Naive B cell (primary cell): Measurements from ENCODE around the gene ETS1. TPM values are rescaled to one million over a fixed set of nuclear protein-coding genes. Genes with fewer than 3 reads are reported as not detected.
A peak's percentile ranks its signal among the peaks of the same experiment; 100 is the strongest.

Source experiments
- ATAC-seq, 2 donors: fragments of 150-1000 bp; cut with Tn5 transposase; 2 replicates each; pipeline ENCODE4 v1.10.0; 2021; ENCODE audit warnings: low read depth in 2 of 2, mild to moderate bottlenecking in 2 of 2, moderate library complexity in 2 of 2
- DNase-seq: peaks from one replicate; pipeline ENCODE4 v3.0.0; 2022
- H3K27ac Mint-ChIP-seq, 6 donors: one replicate each; pipeline ENCODE4 v1.8.0; 2020 to 2022; ENCODE audit warnings: mild to moderate bottlenecking in 6 of 6, mixed read lengths in 6 of 6, moderate library complexity in 5 of 6, inconsistent platforms in 2 of 6
- H3K27me3 Mint-ChIP-seq, 3 donors: one replicate each; pipeline ENCODE4 v1.8.0; 2021 to 2022; ENCODE audit warnings: mixed read lengths in 3 of 3, mild to moderate bottlenecking in 1 of 3
- H3K36me3 Mint-ChIP-seq, 2 donors: one replicate each; pipeline ENCODE4 v1.8.0; 2020 to 2022; ENCODE audit warnings: mixed read lengths in 2 of 2, inconsistent platforms in 1 of 2, mild to moderate bottlenecking in 1 of 2
- H3K4me1 Mint-ChIP-seq, 3 donors: one replicate each; pipeline ENCODE4 v1.8.0; 2020 to 2022; ENCODE audit warnings: mixed read lengths in 3 of 3, inconsistent platforms in 1 of 3, mild to moderate bottlenecking in 1 of 3, moderate library complexity in 1 of 3
- H3K4me3 Mint-ChIP-seq, 8 donors: one replicate each; pipeline ENCODE4 v1.8.0; 2020 to 2022; ENCODE audit warnings: mild to moderate bottlenecking in 8 of 8, mixed read lengths in 8 of 8, moderate library complexity in 8 of 8, inconsistent platforms in 2 of 8
- H3K9me3 Mint-ChIP-seq, 7 donors: one replicate each; pipeline ENCODE4 v1.8.0; 2020 to 2022; ENCODE audit warnings: mixed read lengths in 7 of 7, mild to moderate bottlenecking in 5 of 7, inconsistent platforms in 2 of 7, moderate library complexity in 1 of 7
- polyA plus RNA-seq, 6 donors: library from polyadenylated mRNA; unstranded; fragments of 300-500 nt; fragmentation: Illumina TruSeq; gene quantifications; one replicate each; pipeline ENCODE4 v1.2.3, GENCODE V29; 2021; ENCODE audit warnings: low read depth in 6 of 6

ETS1 gene
- polyA plus RNA-seq, 6 donors from 2014 or later = 205 to 278 (median 247) TPM

GRCh38 chr11:128465946-128466705 is 121.2 kb downstream of the ETS1 start:
- H3K4me3 Mint-ChIP-seq = peak overlapping the region in 4 of 8 donors; percentile 6 to 25 (median 14)

GRCh38 chr11:128465531-128465930 is 121.8 kb downstream of the ETS1 start:
- Mint-ChIP-seq H3K9me3 (peaks cover 0 to 2% (median 0%) of the 10 kb centered on the region in 7 donors), H3K27me3 (no peaks in the 10 kb centered on the region), H3K4me3 (peak overlapping the region in 3 of 8 donors; percentile 5 to 76 (median 12)), H3K27ac (peak overlapping the region; percentile 71 to 96 (median 88)), H3K36me3 (peaks cover 72 to 75% of the 10 kb centered on the region in 2 donors), H3K4me1 (peaks cover 79 to 90% (median 87%) of the 10 kb centered on the region in 3 donors)
- ATAC-seq (no peak), DNase-seq (no peak)

More at GRCh38 chr11:128465946-128466705, 121.2 kb downstream of the ETS1 start:
- Mint-ChIP-seq H3K4me1 (peaks cover 78 to 93% (median 86%) of the 10 kb centered on the region in 3 donors), H3K36me3 (peaks cover 66 to 72% of the 10 kb centered on the region in 2 donors), H3K27ac (peak overlapping the region; percentile 54 to 93 (median 88)), H3K9me3 (peaks cover 0 to 2% (median 0%) of the 10 kb centered on the region in 7 donors), H3K27me3 (no peaks in the 10 kb centered on the region)
- DNase-seq = no peak
- ATAC-seq = no peak

GRCh38 chr11:128464878-128465450 is 122.4 kb downstream of the ETS1 start:
- Mint-ChIP-seq H3K9me3 (peaks cover 0 to 2% (median 0%) of the 10 kb centered on the region in 7 donors), H3K4me1 (peaks cover 79 to 89% (median 84%) of the 10 kb centered on the region in 3 donors), H3K36me3 (peaks cover 75 to 76% of the 10 kb centered on the region in 2 donors), H3K27ac (peak overlapping the region; percentile 39 to 96 (median 92)), H3K27me3 (no peaks in the 10 kb centered on the region), H3K4me3 (peak overlapping the region in 4 of 8 donors; percentile 3 to 76 (median 46))
- DNase-seq (no peak), ATAC-seq (no peak)

- Mint-ChIP-seq H3K4me3 (peak overlapping the region in 5 of 8 donors; percentile 5 to 76 (median 26)), H3K36me3 (peaks cover 75 to 80% of the 10 kb centered on the region in 2 donors), H3K27me3 (no peaks in the 10 kb centered on the region), H3K4me1 (peaks cover 71 to 81% (median 74%) of the 10 kb centered on the region in 3 donors), H3K9me3 (no peaks in the 10 kb centered on the region), H3K27ac (peak overlapping the region; percentile 83 to 96 (median 92))
- no peak for ATAC-seq
- DNase-seq = no peak
Observed at GRCh38 chr11:128463979-128464378, 123.4 kb downstream of the ETS1 start.

DNA sequence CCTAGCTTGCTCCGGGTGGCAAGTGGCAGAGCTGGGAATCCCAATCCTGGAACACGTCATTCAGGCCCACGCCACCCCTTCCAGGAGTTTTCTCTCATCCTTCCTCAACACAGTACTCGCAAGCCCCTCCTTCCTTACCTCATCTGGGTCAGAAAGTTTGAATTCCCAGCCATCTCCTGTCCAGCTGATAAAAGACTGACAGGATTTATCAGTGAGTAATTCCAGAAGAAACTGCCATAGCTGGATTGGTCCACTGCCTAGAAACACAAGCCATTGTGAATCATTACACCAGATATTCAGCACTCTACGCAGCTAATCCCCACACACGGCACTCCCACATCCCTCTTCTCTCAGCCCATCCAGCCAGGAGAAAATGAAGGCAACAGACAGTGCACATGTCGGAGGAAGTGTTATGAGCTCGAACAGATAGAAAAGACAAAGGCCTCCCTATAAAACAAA is 124.0 kb downstream of the ETS1 start:
- ATAC-seq (no peak), DNase-seq (no peak)
- H3K9me3 Mint-ChIP-seq = no peaks in the 10 kb centered on the region
- no peaks in the 10 kb centered on the region for H3K27me3 Mint-ChIP-seq
- peak overlapping the region in 5 of 8 donors; percentile 21 to 79 (median 53) for H3K4me3 Mint-ChIP-seq
- H3K4me1 Mint-ChIP-seq = peaks cover 65 to 75% (median 69%) of the 10 kb centered on the region in 3 donors
- peak overlapping the region; percentile 90 to 96 (median 94) for H3K27ac Mint-ChIP-seq
- peaks cover 72 to 76% of the 10 kb centered on the region in 2 donors for H3K36me3 Mint-ChIP-seq

DNA sequence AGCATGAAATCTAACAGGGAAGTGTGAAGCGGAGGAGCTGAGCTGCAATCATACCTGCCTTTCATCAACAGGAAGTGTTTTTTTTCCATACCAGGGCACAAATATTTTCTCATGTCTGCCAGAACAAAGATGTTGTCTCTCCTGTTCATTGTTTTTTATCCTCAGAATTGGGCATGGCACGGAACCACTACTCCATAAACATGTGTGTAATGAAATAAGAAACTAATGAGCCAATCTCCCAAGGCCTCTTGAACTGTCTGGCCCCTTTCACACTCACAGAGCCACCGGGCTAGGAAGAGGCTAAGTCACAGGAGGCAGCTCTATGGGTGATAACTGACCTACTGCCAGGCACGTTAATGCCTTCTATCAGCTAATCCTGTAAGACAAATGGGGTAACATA is 124.4 kb downstream of the ETS1 start:
- H3K27ac Mint-ChIP-seq = peak overlapping the region; percentile 90 to 96 (median 94)
- peaks cover 61 to 71% (median 65%) of the 10 kb centered on the region in 3 donors for H3K4me1 Mint-ChIP-seq
- peaks cover 68 to 71% of the 10 kb centered on the region in 2 donors for H3K36me3 Mint-ChIP-seq
- H3K9me3 Mint-ChIP-seq = no peaks in the 10 kb centered on the region
- no peak for ATAC-seq
- H3K4me3 Mint-ChIP-seq = peak overlapping the region in 5 of 8 donors; percentile 15 to 79 (median 53)
- no peaks in the 10 kb centered on the region for H3K27me3 Mint-ChIP-seq
- DNase-seq = no peak

DNA sequence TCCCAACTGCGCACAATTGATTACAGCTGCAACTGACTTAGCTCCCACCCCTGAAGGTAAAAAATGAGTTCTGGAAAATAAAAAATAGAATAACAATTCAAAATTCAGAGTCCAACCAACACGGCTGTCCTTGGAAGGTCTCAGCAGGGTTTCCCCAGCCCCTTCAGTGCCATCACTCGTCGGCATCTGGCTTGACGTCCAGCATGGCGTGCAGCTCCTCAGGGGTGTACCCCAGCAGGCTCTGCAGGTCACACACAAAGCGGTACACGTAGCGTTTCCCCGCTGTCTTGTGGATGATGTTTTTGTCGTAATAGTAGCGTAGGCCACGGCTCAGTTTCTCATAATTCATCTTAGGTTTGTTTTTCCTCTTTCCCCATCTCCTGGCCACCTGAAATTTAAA is 125.2 kb downstream of the ETS1 start:
- Mint-ChIP-seq H3K4me1 (peaks cover 56 to 67% (median 63%) of the 10 kb centered on the region in 3 donors), H3K9me3 (no peaks in the 10 kb centered on the region), H3K27ac (peak overlapping the region; percentile 61 to 96 (median 94)), H3K27me3 (no peaks in the 10 kb centered on the region), H3K4me3 (peak overlapping the region in 3 of 8 donors; percentile 61 to 76 (median 61)), H3K36me3 (peaks cover 67 to 70% of the 10 kb centered on the region in 2 donors)
- DNase-seq (no peak), ATAC-seq (no peak)

DNA sequence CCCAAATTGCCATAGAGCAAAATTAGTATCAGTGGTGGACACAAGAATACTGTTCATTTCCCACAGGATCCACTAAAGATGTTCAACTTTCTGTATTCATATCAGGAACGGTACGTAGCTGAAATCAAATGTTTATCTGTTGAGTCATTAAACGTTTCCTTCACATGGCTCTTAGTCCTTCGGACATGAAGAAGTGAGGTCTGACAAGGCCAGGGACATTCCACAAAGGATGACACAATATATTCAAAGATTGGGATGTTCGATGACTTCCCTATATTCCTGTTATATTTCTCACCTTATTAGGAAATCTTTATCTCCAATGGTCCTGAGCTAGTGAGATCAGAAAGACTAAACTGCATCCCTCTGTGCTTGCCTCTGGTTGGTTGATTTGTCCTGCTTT is 129.0 kb downstream of the ETS1 start:
- H3K9me3 Mint-ChIP-seq = no peaks in the 10 kb centered on the region
- ATAC-seq = no peak
- H3K27me3 Mint-ChIP-seq = no peaks in the 10 kb centered on the region
- DNase-seq = no peak
- peaks cover 47% of the 10 kb centered on the region in 2 donors for H3K36me3 Mint-ChIP-seq
- peaks cover 43 to 59% (median 46%) of the 10 kb centered on the region in 3 donors for H3K4me1 Mint-ChIP-seq
- H3K4me3 Mint-ChIP-seq = no peak overlapping the region
- H3K27ac Mint-ChIP-seq = no peak overlapping the region

GRCh38 chr11:128457874-128458273 is 129.5 kb downstream of the ETS1 start:
- no peak overlapping the region for H3K4me3 Mint-ChIP-seq
- H3K27me3 Mint-ChIP-seq = no peaks in the 10 kb centered on the region
- peaks cover 41 to 59% (median 45%) of the 10 kb centered on the region in 3 donors for H3K4me1 Mint-ChIP-seq
- DNase-seq (no peak), ATAC-seq (no peak)
- H3K36me3 Mint-ChIP-seq = peaks cover 43% of the 10 kb centered on the region in 2 donors
- H3K9me3 Mint-ChIP-seq = no peaks in the 10 kb centered on the region
- H3K27ac Mint-ChIP-seq = peak overlapping the region in 2 of 6 donors; percentile 68 to 93

GRCh38 chr11:128456566-128457268 is 130.6 kb downstream of the ETS1 start:
- H3K9me3 Mint-ChIP-seq = no peaks in the 10 kb centered on the region
- peak overlapping the region; percentile 12 to 93 (median 72) for H3K27ac Mint-ChIP-seq
- H3K4me1 Mint-ChIP-seq = peaks cover 38 to 59% (median 45%) of the 10 kb centered on the region in 3 donors
- H3K27me3 Mint-ChIP-seq = no peaks in the 10 kb centered on the region
- DNase-seq (no peak), ATAC-seq (no peak)
- no peak overlapping the region for H3K4me3 Mint-ChIP-seq
- H3K36me3 Mint-ChIP-seq = peaks cover 31 to 36% of the 10 kb centered on the region in 2 donors

DNA sequence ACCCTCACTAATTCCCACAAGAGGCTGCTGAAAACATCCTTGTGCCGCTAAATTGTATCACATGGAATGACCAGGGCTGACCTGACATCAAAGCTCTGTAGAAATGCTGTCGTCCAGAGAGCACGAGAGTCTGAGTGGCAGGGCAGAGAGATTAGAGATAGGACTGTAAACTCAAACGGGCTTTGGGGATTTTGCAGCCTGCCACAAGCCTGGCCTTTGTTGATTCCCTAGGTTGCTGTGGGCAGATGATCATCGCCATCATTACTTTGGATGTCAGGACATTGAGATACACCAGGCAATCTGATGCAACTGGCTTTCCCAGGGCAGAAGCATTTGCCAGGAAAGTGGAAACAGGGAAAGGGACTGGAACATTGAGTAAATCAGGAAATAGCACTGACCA is 131.6 kb downstream of the ETS1 start:
- Mint-ChIP-seq H3K9me3 (no peaks in the 10 kb centered on the region), H3K4me3 (no peak overlapping the region), H3K27ac (peak overlapping the region in 5 of 6 donors; percentile 12 to 83 (median 71)), H3K27me3 (no peaks in the 10 kb centered on the region), H3K4me1 (peaks cover 42 to 63% (median 46%) of the 10 kb centered on the region in 3 donors), H3K36me3 (peaks cover 21 to 27% of the 10 kb centered on the region in 2 donors)
- no peak for ATAC-seq
- no peak for DNase-seq

- Mint-ChIP-seq H3K4me1 (peaks cover 37 to 52% (median 48%) of the 10 kb centered on the region in 3 donors), H3K9me3 (no peaks in the 10 kb centered on the region), H3K27ac (peak overlapping the region; percentile 12 to 95 (median 44)), H3K4me3 (peak overlapping the region in 1 of 8 donors; percentile 43), H3K36me3 (peaks cover 6 to 10% of the 10 kb centered on the region in 2 donors), H3K27me3 (no peaks in the 10 kb centered on the region)
- DNase-seq (no peak), ATAC-seq (no peak)
Observed at GRCh38 chr11:128453444-128454336, 133.7 kb downstream of the ETS1 start.
